A549 (cell line): ENCODE results near the gene MAN1C1. TPM values are rescaled to one million over a fixed set of nuclear protein-coding genes. Genes with fewer than 3 reads are reported as not detected.

Source experiments
- ATAC-seq, 2 experiments: fragments of 200-7000 bp in 1 of 2; fragments of >200 bp in 1 of 2; cut with Nextera tagmentation in 1 of 2; cut with Tn5 transposase in 1 of 2; 3 replicates each; pipeline versions ENCODE4 v1.8.0 to v1.9.1; 2018 to 2020; ENCODE audit warnings: mild to moderate bottlenecking in 1 of 2, moderate library complexity in 1 of 2
- CTCF ChIA-PET: fragments of 300-600 bp; sonication (Branson Sonifier 250); formaldehyde crosslinking; extraction: SDS; loops from one replicate; lab custom pipeline; 2021; ENCODE audit warnings: antibody characterized with exemption, inconsistent platforms; lab: Yijun Ruan, JAX
- POLR2A ChIA-PET: fragments of 350-600 bp; formaldehyde crosslinking; extraction: SDS; loops from one replicate; lab custom pipeline; 2021; ENCODE audit warnings: antibody characterized with exemption, inconsistent platforms; lab: Yijun Ruan, JAX
- DNase-seq, 2 experiments: peaks; one replicate each; pipeline versions ENCODE4 v3.0.0 to v3.0.0-alpha.2; 2011 to 2016; ENCODE audit warnings: low read depth in 1 of 2, low spot score in 1 of 2
- FAIRE-seq: peaks from 2 replicates; lab custom pipeline; 2011; peaks lifted over from hg19 to GRCh38; lab: Jason Lieb, UNC
- H3K27ac ChIP-seq, 2 experiments: fragments of >200 bp; sonication (Bioruptor Twin); formaldehyde crosslinking; 3 replicates each; pipeline ENCODE4 v1.5.1; 2016 to 2017
- H3K4me1 ChIP-seq: fragments of >200 bp; sonication (Bioruptor Twin); formaldehyde crosslinking; 3 replicates; pipeline ENCODE4 v1.6.1; 2016
- H3K4me2 ChIP-seq: fragments of >200 bp; sonication (Bioruptor Twin); formaldehyde crosslinking; 3 replicates; pipeline ENCODE4 v1.6.1; 2016
- H3K4me3 ChIP-seq: fragments of >200 bp; sonication (Bioruptor Twin); formaldehyde crosslinking; 3 replicates; pipeline ENCODE4 v1.5.1; 2016
- H3K9me3 ChIP-seq: fragments of >200 bp; sonication (Bioruptor Twin); formaldehyde crosslinking; 3 replicates; pipeline ENCODE4 v1.6.1; 2016
- CBX8 ChIP-seq: fragments of 200-600 bp; sonication (generic); IDR thresholded peaks from 2 replicates; pipeline ENCODE4 v1.6.1; 2016
- CEBPB ChIP-seq, 2 experiments: fragments of >200 bp in 1 of 2; sonication (Bioruptor Twin) in 1 of 2; formaldehyde crosslinking in 1 of 2; IDR thresholded peaks; 2 replicates each; pipeline ENCODE4 v1.6.1; 2012 to 2016
- CHD4 ChIP-seq: fragments of 200-600 bp; sonication (generic); IDR thresholded peaks from 2 replicates; pipeline ENCODE4 v1.6.1; 2016; ENCODE audit warnings: antibody characterized with exemption, mild to moderate bottlenecking, borderline replicate concordance
- EHF ChIP-seq: fragments of 250-450 bp; sonication (Bioruptor Pico); IDR thresholded peaks from 2 replicates; pipeline ENCODE4 v1.5.0; 2020; ENCODE audit warnings: mild to moderate bottlenecking
- EHMT2 ChIP-seq: fragments of 200-600 bp; sonication (generic); IDR thresholded peaks from 2 replicates; pipeline ENCODE4 v1.6.1; 2016; ENCODE audit warnings: antibody characterized with exemption, low read depth, mild to moderate bottlenecking, moderate library complexity
- EP300 ChIP-seq, 2 experiments: fragments of >200 bp; sonication (Bioruptor Twin); formaldehyde crosslinking; IDR thresholded peaks; 2 replicates in 1 of 2; 3 replicates in 1 of 2; pipeline ENCODE4 v1.6.1; 2016 to 2017
- FOXS1 ChIP-seq: fragments of 250-450 bp; sonication (Bioruptor Pico); IDR thresholded peaks from 2 replicates; pipeline ENCODE4 v1.5.0; 2020; ENCODE audit warnings: mild to moderate bottlenecking, moderate library complexity
- GATA3 ChIP-seq: IDR thresholded peaks from 2 replicates; pipeline ENCODE4 v1.6.1; 2012; ENCODE audit warnings: borderline replicate concordance
- HEYL ChIP-seq: fragments of 250-450 bp; sonication (Bioruptor Pico); IDR thresholded peaks from 2 replicates; pipeline ENCODE4 v1.8.0; 2021; ENCODE audit warnings: mild to moderate bottlenecking, moderate library complexity
- MAFK ChIP-seq: fragments of 450-650 bp; IDR thresholded peaks from 2 replicates; pipeline ENCODE4 v1.6.1; 2014; ENCODE audit not compliant: partially characterized antibody
- POLR2A ChIP-seq: IDR thresholded peaks from 2 replicates; pipeline ENCODE4 v1.6.1; 2012; ENCODE audit warnings: mild to moderate bottlenecking, low read length
- POLR2AphosphoS2 ChIP-seq: conservative IDR thresholded peaks from 2 replicates; pipeline ENCODE4 v1.6.1; 2012; ENCODE audit warnings: low read length, improper control_type of control experiment, inconsistent platforms
- RNF2 ChIP-seq: fragments of 200-600 bp; sonication (generic); IDR thresholded peaks from 2 replicates; pipeline ENCODE4 v1.6.1; 2016; ENCODE audit warnings: low read depth, mild to moderate bottlenecking, antibody characterized with exemption, moderate library complexity, borderline replicate concordance
- ZC3H11A ChIP-seq: fragments of 450-650 bp; IDR thresholded peaks from 2 replicates; pipeline ENCODE4 v1.6.1; 2014; ENCODE audit warnings: antibody characterized with exemption, mild to moderate bottlenecking
- ZNF302 ChIP-seq: fragments of 250-450 bp; sonication (Bioruptor Pico); IDR thresholded peaks from 2 replicates; pipeline ENCODE4 v1.9.0; 2021; ENCODE audit warnings: inconsistent platforms, mild to moderate bottlenecking, moderate library complexity
- ZSCAN20 ChIP-seq: fragments of 250-450 bp; sonication (Bioruptor Pico); IDR thresholded peaks from 2 replicates; pipeline ENCODE4 v1.8.0; 2022; ENCODE audit warnings: mild to moderate bottlenecking, moderate library complexity
- WGBS: methylation state at CpG from one replicate; pipeline ENCODE4 v1.1.6; 2017; ENCODE audit errors: missing lambda C conversion rate; 5-methylcytosine and 5-hydroxymethylcytosine counted together
- polyA plus RNA-seq, 4 experiments: library from polyadenylated mRNA; depleted of rRNA in 3 of 4; stranded (reverse); fragments of >200 nt; fragmentation: RNase III in 1 of 4; extraction: RNeasy Plus Mini Kit Qiagen cat#74134 plus additional on column Dnase treatment in 1 of 4; gene quantifications; 2 replicates in 3 of 4; 3 replicates in 1 of 4; pipeline ENCODE4 v1.2.3, GENCODE V29; 2011 to 2017
- TF ChIP-seq, protein P1 (sequence below): fragments of 250-450 bp; sonication (Bioruptor Pico); IDR thresholded peaks from 2 replicates; pipeline ENCODE4 v1.5.0; 2021; ENCODE audit warnings: mild to moderate bottlenecking, moderate library complexity, borderline replicate concordance
- TF ChIP-seq, protein P2 (sequence below): IDR thresholded peaks from 2 replicates; pipeline ENCODE4 v1.6.1; 2012; ENCODE audit warnings: low read depth, borderline replicate concordance
- TF ChIP-seq, protein P3 (sequence below): fragments of >200 bp; sonication (Bioruptor Twin); formaldehyde crosslinking; IDR thresholded peaks from 2 replicates; pipeline ENCODE4 v1.6.1; 2016
- TF ChIP-seq, protein P4 (sequence below): fragments of >200 bp; sonication (Bioruptor Twin); formaldehyde crosslinking; IDR thresholded peaks from 3 replicates; pipeline ENCODE4 v1.6.1; 2016

Gene MAN1C1
- polyA plus RNA-seq, 2 of the 4 experiments (the other 2 are of a cell fraction): 0.22 to 0.27 TPM

DNA sequence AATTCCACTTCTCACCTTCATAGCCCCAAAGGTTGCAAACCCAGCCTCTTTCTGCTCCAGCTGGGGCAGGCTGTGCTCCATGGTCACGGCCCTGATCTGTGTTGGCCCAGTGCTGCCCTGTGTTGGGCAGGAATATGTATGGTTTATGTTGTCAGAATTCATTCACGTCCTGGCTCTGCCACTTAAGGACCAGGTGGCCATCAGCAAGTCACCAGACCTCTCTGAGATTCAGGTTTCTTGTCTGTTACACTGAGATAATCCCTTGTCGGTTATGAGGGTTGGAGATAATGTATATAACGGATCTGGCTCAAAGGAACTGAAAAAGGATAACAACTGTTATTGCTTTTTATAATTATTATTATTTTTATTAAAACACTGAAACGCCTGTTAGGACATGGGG lies 144.3 kb downstream of the MAN1C1 start:
- no peak overlapping the region for H3K27ac ChIP-seq
- FAIRE-seq (no peak), DNase-seq (no peak), ATAC-seq (no peak)
- no peak overlapping the region for H3K4me3 ChIP-seq
- CTCF ChIA-PET: no interaction called here
- no peak overlapping the region for H3K4me2 ChIP-seq
- WGBS: 45% methylated on average over 4 of the region's 5 CpGs
- TF ChIP-seq ZNF302 (CRISPR knock-in tag): no peak
- TF ChIP-seq EP300 (IDR thresholded peaks at IDR 0.05): no peak
- no peak for TF ChIP-seq POLR2AphosphoS2
- TF ChIP-seq MAFK: no peak
- no peak for TF ChIP-seq CHD4
- no peak for TF ChIP-seq CBX8
- TF ChIP-seq EHMT2: no peak
- TF ChIP-seq GATA3: no peak
- TF ChIP-seq POLR2A: no peak
- TF ChIP-seq, protein P1, sequence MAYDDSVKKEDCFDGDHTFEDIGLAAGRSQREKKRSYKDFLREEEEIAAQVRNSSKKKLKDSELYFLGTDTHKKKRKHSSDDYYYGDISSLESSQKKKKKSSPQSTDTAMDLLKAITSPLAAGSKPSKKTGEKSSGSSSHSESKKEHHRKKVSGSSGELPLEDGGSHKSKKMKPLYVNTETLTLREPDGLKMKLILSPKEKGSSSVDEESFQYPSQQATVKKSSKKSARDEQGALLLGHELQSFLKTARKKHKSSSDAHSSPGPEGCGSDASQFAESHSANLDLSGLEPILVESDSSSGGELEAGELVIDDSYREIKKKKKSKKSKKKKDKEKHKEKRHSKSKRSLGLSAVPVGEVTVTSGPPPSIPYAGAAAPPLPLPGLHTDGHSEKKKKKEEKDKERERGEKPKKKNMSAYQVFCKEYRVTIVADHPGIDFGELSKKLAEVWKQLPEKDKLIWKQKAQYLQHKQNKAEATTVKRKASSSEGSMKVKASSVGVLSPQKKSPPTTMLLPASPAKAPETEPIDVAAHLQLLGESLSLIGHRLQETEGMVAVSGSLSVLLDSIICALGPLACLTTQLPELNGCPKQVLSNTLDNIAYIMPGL (CRISPR knock-in tag): no peak
- TF ChIP-seq ZC3H11A: no peak
- TF ChIP-seq, protein P2, sequence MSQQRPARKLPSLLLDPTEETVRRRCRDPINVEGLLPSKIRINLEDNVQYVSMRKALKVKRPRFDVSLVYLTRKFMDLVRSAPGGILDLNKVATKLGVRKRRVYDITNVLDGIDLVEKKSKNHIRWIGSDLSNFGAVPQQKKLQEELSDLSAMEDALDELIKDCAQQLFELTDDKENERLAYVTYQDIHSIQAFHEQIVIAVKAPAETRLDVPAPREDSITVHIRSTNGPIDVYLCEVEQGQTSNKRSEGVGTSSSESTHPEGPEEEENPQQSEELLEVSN: no peak
- no peaks in the 10 kb centered on the region for H3K4me1 ChIP-seq
- POLR2A ChIA-PET: no interaction called here
- no peaks in the 10 kb centered on the region for H3K9me3 ChIP-seq

DNA sequence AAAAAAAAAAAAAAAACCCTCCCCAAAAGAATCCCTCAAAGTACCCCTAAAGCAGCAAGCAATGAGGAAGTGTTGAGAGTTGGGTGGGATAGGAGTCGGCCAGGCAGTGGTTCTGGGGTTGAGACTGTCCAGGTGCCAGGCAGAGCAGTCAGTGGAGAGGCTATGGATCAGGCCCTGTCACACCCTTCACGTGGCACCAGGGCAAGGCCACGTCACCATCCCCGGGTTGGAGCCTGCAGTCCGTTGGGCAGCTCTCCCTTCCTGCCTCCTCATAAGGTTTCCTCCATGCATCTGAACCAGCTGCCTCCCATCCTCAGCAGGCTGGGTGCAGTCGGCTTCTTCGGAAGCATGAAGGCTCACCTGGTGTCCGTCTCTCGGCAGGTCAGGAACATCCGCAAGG lies 146.9 kb downstream of the MAN1C1 start:
- DNase-seq: no peak
- WGBS: 88% methylated on average over 10 of the region's 10 CpGs
- no peak for ATAC-seq
- Histone ChIP-seq H3K4me2 (no peak overlapping the region), H3K9me3 (no peaks in the 10 kb centered on the region), H3K4me3 (no peak overlapping the region), H3K4me1 (no peaks in the 10 kb centered on the region), H3K27ac (no peak overlapping the region)
- CTCF ChIA-PET: no interaction called here
- POLR2A ChIA-PET: no interaction called here
- no peak for FAIRE-seq
- TF ChIP-seq EHF (CRISPR knock-in tag) (no peak), FOXS1 (CRISPR knock-in tag) (no peak), EP300 (IDR thresholded peaks at IDR 0.05) (no peak)

DNA sequence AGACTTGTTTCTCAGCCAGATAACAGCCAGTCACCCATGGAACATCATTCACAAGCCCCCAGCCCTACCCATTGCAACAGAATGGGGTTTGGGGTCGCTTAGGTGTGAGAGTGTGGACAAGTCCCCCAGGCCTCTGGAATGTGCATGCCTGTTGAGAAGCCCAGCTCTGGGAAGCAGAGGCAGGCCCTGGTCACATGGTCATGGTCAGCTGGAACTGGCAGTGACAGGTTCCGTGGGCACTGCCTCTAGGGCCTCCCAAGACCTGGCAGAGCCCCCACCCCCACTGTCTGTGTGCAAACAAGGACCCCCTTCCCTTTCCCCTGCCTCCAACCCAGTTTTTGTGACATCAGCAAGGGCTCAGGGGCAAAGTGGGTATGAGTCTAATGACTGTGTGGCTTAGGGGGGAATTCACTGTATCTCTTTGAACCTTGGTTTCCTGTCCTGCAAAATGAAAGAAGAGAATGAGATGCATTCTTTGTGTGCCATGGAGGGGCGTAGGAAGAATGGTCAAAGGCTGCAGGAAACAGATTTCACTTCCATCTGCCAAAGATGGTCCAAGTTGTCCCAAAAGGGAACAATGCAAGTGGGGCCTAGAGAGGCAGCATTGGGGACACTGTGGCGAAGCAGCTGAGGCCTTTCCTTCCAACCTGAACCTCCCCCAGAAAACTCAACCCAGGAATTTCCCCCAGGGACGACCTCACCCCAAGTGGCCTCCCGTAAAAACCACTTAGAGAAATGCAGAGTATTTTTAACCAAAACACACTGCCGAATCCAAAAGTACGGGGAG lies 148.7 kb downstream of the MAN1C1 start:
- CTCF ChIA-PET: no interaction called here
- no peak overlapping the region for H3K4me2 ChIP-seq
- FAIRE-seq: no peak
- H3K4me3 ChIP-seq: no peak overlapping the region
- no peak for ATAC-seq
- no peaks in the 10 kb centered on the region for H3K9me3 ChIP-seq
- TF ChIP-seq MAFK (no peak), RNF2 (no peak)
- POLR2A ChIA-PET: no interaction called here
- no peak overlapping the region for H3K27ac ChIP-seq
- no peaks in the 10 kb centered on the region for H3K4me1 ChIP-seq
- DNase-seq: no peak
- 69% methylated on average over 7 of the region's 8 CpGs for WGBS

DNA sequence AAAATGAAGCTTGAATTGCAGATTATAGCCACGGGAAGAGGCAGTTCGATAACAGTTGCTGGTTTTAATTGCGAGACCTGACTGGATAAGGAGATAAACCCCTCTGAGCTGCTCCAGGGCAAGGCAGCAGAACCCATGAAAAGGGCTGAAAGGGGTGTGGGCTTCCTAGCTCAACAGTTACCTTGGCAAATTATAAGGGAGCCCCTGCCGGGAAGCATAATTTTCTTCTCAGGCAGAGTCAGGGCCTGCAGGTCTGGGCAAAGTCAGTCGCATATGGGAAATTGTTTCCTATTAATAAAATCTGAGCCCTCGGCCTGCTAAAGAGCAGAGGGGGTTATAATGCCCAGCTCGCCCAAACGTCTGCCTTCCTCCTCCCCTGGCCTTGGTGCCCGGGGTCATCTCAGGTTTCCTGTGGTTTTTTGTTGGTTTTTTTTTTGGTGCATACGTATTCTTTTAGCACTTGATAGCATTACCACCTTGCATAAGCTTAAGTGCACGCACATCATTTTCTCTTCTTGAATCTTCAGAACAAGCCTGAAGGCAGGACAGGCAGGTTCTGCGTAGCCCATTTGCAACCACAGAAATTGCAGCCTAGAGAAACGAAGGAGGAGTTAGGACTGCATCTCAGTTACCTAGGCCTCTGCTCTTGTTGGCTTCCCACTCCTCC lies 149.5 kb downstream of the MAN1C1 start:
- CTCF ChIA-PET: interaction anchor here (1.2 to 1.5 kb wide), 2 partner anchors 11 to 31 kb away, joined by 3 to 4 read pairs; no protein-coding TSS in a partner anchor
- no peak overlapping the region for H3K4me3 ChIP-seq
- TF ChIP-seq, protein P2: no peak
- TF ChIP-seq MAFK (no peak), ZSCAN20 (no peak), POLR2AphosphoS2 (no peak), ZC3H11A (no peak), CHD4 (no peak), CEBPB (IDR thresholded peaks at IDR 0.05) (no peak), HEYL (no peak)
- TF ChIP-seq, protein P3, sequence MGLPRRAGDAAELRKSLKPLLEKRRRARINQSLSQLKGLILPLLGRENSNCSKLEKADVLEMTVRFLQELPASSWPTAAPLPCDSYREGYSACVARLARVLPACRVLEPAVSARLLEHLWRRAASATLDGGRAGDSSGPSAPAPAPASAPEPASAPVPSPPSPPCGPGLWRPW: no peak
- TF ChIP-seq, protein P4, sequence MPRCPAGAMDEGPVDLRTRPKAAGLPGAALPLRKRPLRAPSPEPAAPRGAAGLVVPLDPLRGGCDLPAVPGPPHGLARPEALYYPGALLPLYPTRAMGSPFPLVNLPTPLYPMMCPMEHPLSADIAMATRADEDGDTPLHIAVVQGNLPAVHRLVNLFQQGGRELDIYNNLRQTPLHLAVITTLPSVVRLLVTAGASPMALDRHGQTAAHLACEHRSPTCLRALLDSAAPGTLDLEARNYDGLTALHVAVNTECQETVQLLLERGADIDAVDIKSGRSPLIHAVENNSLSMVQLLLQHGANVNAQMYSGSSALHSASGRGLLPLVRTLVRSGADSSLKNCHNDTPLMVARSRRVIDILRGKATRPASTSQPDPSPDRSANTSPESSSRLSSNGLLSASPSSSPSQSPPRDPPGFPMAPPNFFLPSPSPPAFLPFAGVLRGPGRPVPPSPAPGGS: no peak
- TF ChIP-seq, all 56 proteins: peak for 0
- no peak for DNase-seq
- no peak for ATAC-seq
- no peak for FAIRE-seq
- Histone ChIP-seq H3K4me1 (no peaks in the 10 kb centered on the region), H3K27ac (no peak overlapping the region), H3K9me3 (no peaks in the 10 kb centered on the region), H3K4me2 (no peak overlapping the region)
- 89% methylated on average over 13 of the region's 13 CpGs for WGBS
- POLR2A ChIA-PET: no interaction called here
